ENCODE results near the gene ADGRG7.
"Not testable (repeated sequence)": the region's sequence is repeated elsewhere in the genome, so short reads cannot be mapped to it uniquely, and the experiment has no call there.

Gene ADGRG7

GRCh38 chr3:100609305-100609704 is at the start of gene ADGRG7:
Gene ADGRG7 (plus strand): TSS chr3:100609601. CDS start chr3:100609857, 256 bp downstream.
- no peak for DNase-seq

- DNase-seq, result no peak
Observed at GRCh38 chr3:100560426-100560825, 49.0 kb upstream of the ADGRG7 start.

GRCh38 chr3:100561459-100562158 is 47.8 kb upstream of the ADGRG7 start:
- no peak for DNase-seq

DNA sequence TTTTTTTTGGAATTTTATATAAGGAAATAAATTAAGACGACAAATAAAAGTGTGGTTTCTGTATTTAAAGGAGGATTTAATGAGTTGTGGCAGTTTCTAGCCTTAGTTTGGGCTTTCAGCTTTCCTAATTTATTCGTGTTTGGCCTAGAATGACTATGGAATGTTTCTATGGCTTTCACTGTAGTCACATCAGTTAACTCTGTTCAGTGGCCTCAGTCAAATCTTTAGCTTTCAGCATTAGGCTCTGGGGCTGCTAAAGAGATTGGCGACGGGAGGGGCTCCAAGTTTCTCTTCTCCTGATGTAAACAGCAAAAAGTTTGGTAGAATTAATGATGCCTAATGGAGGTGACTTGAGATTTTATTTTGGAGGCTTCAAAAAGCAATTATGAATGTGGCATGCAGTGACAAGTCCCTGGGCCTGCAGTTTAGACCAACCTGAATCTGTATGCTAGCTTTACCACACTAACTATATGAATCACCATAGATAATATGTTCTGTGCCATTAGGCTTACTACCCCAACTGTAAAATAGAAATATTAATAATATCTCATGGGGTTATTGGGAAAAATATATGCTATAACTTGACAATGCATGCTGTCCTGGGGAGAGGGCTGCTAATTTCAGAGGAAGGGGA is 47.1 kb upstream of the ADGRG7 start:
- DNase-seq, result no peak

GRCh38 chr3:100563228-100563627 is 46.2 kb upstream of the ADGRG7 start:
- DNase-seq, result no peak

GRCh38 chr3:100563652-100564211 is 45.7 kb upstream of the ADGRG7 start:
- DNase-seq, result no peak

GRCh38 chr3:100570811-100571210 is 38.6 kb upstream of the ADGRG7 start:
- DNase-seq, result no peak

GRCh38 chr3:100574536-100574935 is 34.9 kb upstream of the ADGRG7 start:
- no peak for DNase-seq

DNA sequence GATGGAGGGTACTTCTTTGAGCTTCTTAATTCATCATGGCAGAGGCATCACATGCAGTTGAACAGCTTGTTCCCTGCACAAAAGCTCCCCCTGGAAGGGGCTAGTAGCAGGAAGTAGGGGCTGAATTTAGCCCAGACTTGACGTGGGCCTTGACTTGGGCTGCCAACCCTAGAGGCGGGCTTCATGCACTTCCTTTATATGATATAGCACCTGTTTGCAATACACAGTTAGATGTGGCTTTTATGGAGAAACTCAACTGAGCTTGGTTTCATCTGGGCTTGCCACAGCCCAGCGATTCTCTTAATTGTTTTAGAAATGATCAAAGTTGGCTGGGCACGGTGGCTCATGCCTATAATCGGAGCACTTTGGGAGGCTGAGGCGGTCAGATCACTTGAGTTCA is 33.7 kb upstream of the ADGRG7 start:
- DNase-seq, result no peak

DNA sequence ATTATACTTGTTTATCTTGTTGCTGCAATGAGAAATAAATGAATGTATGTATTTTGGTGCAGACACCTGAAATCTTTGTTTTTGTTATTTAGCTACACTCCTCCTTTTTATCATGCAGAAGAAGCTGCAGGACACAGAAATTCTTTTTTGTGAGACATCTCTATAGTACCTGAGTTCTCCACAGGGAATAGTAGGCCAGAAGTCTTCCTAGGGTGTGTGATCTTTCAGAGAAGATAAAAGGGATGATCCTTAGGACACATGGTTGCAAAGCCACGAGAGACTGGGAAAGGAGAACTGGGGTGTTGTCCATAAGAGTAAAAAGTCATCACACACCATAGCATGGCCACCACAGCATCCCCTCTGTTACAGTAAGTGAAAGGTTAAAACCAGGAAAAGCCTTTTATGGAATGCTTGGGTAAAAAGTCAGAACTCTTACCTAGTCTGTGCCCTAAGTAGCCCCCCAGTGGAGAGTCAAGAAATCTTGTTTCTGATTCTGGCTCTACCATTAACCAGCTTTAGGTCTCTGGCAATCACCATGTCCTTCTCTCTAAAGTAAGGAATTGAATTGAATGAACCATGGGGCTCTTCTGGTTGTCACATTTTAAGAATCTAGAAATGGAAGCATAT is 31.9 kb upstream of the ADGRG7 start:
- no peak for DNase-seq

DNA sequence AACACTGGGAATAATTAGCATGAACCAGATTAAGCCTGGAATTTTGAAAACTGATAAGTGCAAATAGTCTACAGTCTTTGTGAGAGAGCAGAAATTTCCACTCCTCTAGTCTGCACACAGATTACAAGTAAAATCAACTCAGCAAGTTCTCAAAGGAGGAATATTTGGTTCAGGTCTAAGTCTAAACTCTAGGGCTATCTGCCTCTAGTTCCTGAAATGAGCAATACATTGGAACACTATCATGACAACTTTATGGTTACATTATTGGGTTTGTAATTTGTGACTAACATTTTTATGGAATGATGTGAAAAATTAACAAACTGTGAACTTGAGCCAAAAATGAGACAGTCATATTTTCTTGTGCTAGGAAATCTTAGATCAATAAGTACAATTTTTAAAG is 30.8 kb upstream of the ADGRG7 start:
- no peak for DNase-seq

DNA sequence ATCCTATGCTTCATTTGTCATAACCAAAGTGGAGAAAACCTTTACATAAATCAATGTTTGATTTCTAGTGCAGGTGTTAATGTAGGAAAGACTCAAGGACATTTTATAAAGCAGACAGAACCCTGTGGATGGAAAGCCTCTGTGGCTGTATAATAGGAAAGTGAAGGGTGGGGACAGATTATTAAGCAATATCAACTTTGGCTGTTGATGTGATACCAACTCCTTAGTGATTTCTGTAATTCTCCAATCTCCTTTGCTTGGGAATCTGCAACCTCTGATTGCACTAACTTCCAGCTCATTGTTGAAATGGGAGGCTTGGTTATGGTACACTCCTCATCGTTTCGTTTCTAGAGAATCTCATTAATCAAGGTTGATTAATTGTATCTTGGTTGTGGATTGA is 29.3 kb upstream of the ADGRG7 start:
- no peak for DNase-seq

GRCh38 chr3:100581650-100582049 is 27.8 kb upstream of the ADGRG7 start:
- no peak for DNase-seq

GRCh38 chr3:100582157-100582556 is 27.2 kb upstream of the ADGRG7 start:
- DNase-seq, result not testable (repeated sequence)

DNA sequence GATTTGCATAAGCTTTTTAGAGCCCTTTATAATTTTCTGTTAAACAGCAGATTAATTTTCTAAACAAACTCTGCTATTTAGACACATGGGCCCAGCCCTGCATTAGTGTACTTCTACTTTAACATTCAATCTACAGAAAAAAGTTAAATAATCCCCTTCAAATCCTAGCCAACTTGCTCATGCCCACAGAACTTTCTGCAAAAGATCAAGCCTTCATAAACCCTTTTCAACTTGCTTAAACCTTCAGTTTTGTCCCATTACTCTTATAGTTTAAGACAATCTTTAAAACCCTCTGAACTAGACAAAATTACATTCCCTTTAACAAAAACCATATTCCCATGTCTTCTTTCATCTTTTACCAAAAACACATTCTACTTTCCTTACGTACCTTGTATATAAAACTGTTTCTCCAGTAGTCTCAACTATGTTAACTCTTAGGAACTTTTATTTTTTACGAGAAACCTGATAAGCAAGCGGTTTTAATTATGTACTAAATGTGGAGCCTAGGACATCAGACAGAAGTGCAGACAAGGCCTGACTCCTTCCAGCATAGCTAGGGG is 25.2 kb upstream of the ADGRG7 start:
- DNase-seq, result no peak

DNA sequence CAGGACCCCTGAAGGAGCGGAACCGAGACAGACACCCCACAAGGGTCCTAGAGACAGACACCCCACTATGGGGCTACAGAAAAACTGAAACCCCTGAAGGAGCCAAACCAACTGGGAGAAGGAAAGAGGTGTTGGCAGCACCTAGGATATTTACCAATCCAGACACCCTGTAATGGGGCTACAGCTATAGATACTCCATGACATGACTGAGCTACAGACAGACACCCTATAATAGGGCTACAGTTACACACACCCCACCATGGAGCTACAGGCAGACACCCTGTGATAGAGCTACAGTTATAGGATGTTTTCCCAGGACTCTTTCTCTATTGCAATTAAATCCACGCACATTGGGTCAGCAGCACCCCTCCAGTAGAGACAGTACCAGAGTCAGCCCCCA is 22.6 kb upstream of the ADGRG7 start:
- DNase-seq, result no peak

DNA sequence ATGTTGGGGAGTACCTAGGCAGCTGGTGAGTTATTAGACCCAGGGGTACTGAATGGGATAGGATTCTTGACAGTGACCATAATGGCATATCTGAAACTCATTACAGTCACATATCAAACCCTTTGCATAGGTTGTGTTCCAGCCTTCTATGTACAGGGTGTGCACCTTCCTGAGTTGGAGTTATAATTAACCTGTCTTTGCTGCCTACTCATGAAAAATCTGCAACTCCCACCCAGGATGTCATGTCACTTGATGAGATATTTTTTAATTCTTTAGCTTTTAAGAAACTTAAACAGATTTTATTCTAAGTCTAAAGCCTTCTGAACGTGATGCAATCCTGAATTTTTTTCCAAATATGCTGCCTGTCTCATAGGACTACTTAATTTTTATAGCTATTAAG is 21.1 kb upstream of the ADGRG7 start:
- DNase-seq, result no peak

- peak; percentile 1 for DNase-seq
Observed at GRCh38 chr3:100590114-100590839, 19.1 kb upstream of the ADGRG7 start.

- DNase-seq, result no peak
Observed at GRCh38 chr3:100590840-100591147, 18.6 kb upstream of the ADGRG7 start.

DNA sequence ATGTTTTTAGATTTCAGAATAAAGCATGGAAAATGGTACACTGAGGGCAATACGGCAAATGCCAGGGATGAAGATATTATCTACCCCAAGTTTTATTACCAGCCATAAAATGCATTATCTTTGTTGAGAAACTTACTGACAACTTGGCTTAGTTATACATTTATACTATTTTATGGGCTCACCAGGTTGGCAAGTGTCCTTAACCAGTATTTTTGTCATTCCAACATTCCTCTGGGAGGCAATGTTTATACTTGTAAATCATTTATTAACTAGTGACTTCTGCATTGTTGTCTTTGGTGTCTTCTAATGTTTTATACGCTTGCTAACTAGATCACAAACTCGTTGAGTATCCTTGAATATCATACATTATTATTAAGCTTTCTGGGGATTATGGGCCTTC is 18.0 kb upstream of the ADGRG7 start:
- DNase-seq, result no peak

GRCh38 chr3:100600181-100601042 is 9.0 kb upstream of the ADGRG7 start:
- DNase-seq, result no peak

All from NCI-H510A (cell line).